IMR-90 (cell line): ENCODE results near the gene ITGA4. TPM values are rescaled to one million over a fixed set of nuclear protein-coding genes. Genes with fewer than 3 reads are reported as not detected.
A peak's percentile ranks its signal among the peaks of the same experiment; 100 is the strongest.

Experiments used
- ATAC-seq: fragments of 200-7000 bp; cut with Tn5 transposase; 2 replicates; pipeline ENCODE4 v1.9.1; 2020; ENCODE audit warnings: low read depth, mild to moderate bottlenecking, moderate library complexity
- BruUV-seq: library from RNA; stranded (reverse); fragments of 400-500 nt; replicated peaks from 2 replicates; lab custom pipeline; 2021; lab: Mats Ljungman, UMichigan
- CTCF ChIA-PET: fragments of 300-600 bp; formaldehyde crosslinking; extraction: SDS; loops from one replicate; lab custom pipeline; 2021; ENCODE audit warnings: antibody characterized with exemption; lab: Yijun Ruan, JAX
- POLR2A ChIA-PET: fragments of 300-600 bp; sonication (Branson Sonifier 250); formaldehyde crosslinking; loops from one replicate; lab custom pipeline; 2022; ENCODE audit warnings: antibody characterized with exemption; ENCODE audit not compliant: unreplicated experiment; lab: Charles Lee
- DNase-seq: peaks from one replicate; pipeline ENCODE4 v3.0.0; 2013
- H2AFZ ChIP-seq: replicated peaks from 2 replicates; pipeline ENCODE3; 2013; ENCODE audit warnings: low read length, mild to moderate bottlenecking; ENCODE audit not compliant: poor library complexity
- H2AK5ac ChIP-seq: 2 replicates; pipeline ENCODE4 v1.6.1; 2013; ENCODE audit warnings: low read depth, low read length, inconsistent platforms
- H2AK9ac ChIP-seq: replicated peaks from 2 replicates; pipeline ENCODE3; 2013; ENCODE audit warnings: mild to moderate bottlenecking, low read depth, low read length, moderate library complexity; ENCODE audit not compliant: poor library complexity
- H2BK120ac ChIP-seq: 2 replicates; pipeline ENCODE4 v1.6.1; 2013; ENCODE audit warnings: low read depth, low read length, inconsistent platforms
- H2BK15ac ChIP-seq: 3 replicates; pipeline ENCODE4 v1.6.1; 2013; ENCODE audit warnings: low read depth, low read length, inconsistent platforms
- H2BK20ac ChIP-seq: 2 replicates; pipeline ENCODE4 v1.6.1; 2013; ENCODE audit warnings: low read depth, mild to moderate bottlenecking, inconsistent platforms, low read length, moderate library complexity
- H2BK5ac ChIP-seq: 2 replicates; pipeline ENCODE4 v1.6.1; 2013; ENCODE audit warnings: mild to moderate bottlenecking, low read depth, low read length, inconsistent platforms; ENCODE audit not compliant: poor library complexity, severe bottlenecking
- H3K14ac ChIP-seq: replicated peaks from 2 replicates; pipeline ENCODE4 v1.6.1; 2013; ENCODE audit warnings: low read depth, low read length, inconsistent platforms
- H3K18ac ChIP-seq: 2 replicates; pipeline ENCODE4 v1.6.1; 2013; ENCODE audit warnings: low read depth, low read length, control low read depth
- H3K23ac ChIP-seq: 2 replicates; pipeline ENCODE4 v1.6.1; 2013; ENCODE audit warnings: low read depth, low read length, inconsistent platforms
- H3K27ac ChIP-seq: 2 replicates; pipeline ENCODE4 v1.5.1; 2013; ENCODE audit warnings: mild to moderate bottlenecking, control low read depth, low read length; ENCODE audit not compliant: insufficient read depth
- H3K27me3 ChIP-seq: 2 replicates; pipeline ENCODE4 v1.6.1; 2013; ENCODE audit warnings: low read length; ENCODE audit not compliant: control insufficient read depth, insufficient read depth
- H3K36me3 ChIP-seq: 2 replicates; pipeline ENCODE4 v1.6.1; 2013; ENCODE audit warnings: low read length, mixed read lengths; ENCODE audit not compliant: control insufficient read depth, insufficient read depth
- H3K4ac ChIP-seq: 2 replicates; pipeline ENCODE4 v1.6.1; 2013; ENCODE audit warnings: low read depth, low read length, inconsistent platforms
- H3K4me1 ChIP-seq: 2 replicates; pipeline ENCODE4 v1.6.1; 2013; ENCODE audit warnings: low read length, mixed read lengths; ENCODE audit not compliant: control insufficient read depth, insufficient read depth
- H3K4me2 ChIP-seq: 2 replicates; pipeline ENCODE4 v1.6.1; 2013; ENCODE audit warnings: low read depth, mild to moderate bottlenecking, control low read depth, low read length, moderate library complexity
- H3K4me3 ChIP-seq: 2 replicates; pipeline ENCODE4 v1.5.1; 2013; ENCODE audit warnings: low read depth, mild to moderate bottlenecking, control low read depth, low read length, moderate library complexity; ENCODE audit not compliant: insufficient read depth
- H3K56ac ChIP-seq: 2 replicates; pipeline ENCODE4 v1.6.1; 2013; ENCODE audit warnings: low read length, inconsistent platforms; ENCODE audit not compliant: insufficient read depth; ENCODE audit errors: extremely low read depth
- H3K79me1 ChIP-seq, 2 experiments: 2 replicates each; pipeline ENCODE4 v1.6.1; 2013; ENCODE audit warnings: low read length in 2 of 2, inconsistent platforms in 1 of 2, low read depth in 1 of 2
- H3K9ac ChIP-seq: 2 replicates; pipeline ENCODE4 v1.6.1; 2013; ENCODE audit warnings: low read depth, low read length, control low read depth
- H3K9me1 ChIP-seq: 2 replicates; pipeline ENCODE4 v1.6.1; 2013; ENCODE audit warnings: low read length, inconsistent platforms; ENCODE audit not compliant: insufficient read depth
- H3K9me3 ChIP-seq: 2 replicates; pipeline ENCODE4 v1.6.1; 2013; ENCODE audit warnings: low read length; ENCODE audit not compliant: control insufficient read depth, insufficient read depth
- H4K20me1 ChIP-seq: 2 replicates; pipeline ENCODE4 v1.6.1; 2013; ENCODE audit warnings: low read length, inconsistent platforms; ENCODE audit not compliant: insufficient read depth
- H4K5ac ChIP-seq: 2 replicates; pipeline ENCODE4 v1.6.1; 2013; ENCODE audit warnings: mild to moderate bottlenecking, low read depth, low read length, control low read depth
- H4K8ac ChIP-seq, 2 experiments: 2 replicates each; pipeline ENCODE4 v1.6.1; 2013; ENCODE audit warnings: low read depth in 2 of 2, low read length in 2 of 2, control low read depth in 1 of 2, inconsistent platforms in 1 of 2
- H4K91ac ChIP-seq: 2 replicates; pipeline ENCODE4 v1.6.1; 2013; ENCODE audit warnings: low read depth, low read length, inconsistent platforms; ENCODE audit not compliant: insufficient read depth
- BHLHE40 ChIP-seq: fragments of 150-350 bp; IDR thresholded peaks from 2 replicates; pipeline ENCODE4 v1.6.1; 2016; ENCODE audit warnings: mild to moderate bottlenecking, low read depth, low read length
- CEBPB ChIP-seq: IDR thresholded peaks from 2 replicates; pipeline ENCODE4 v1.6.1; 2012; ENCODE audit warnings: low read depth, low read length, improper control_type of control experiment
- CTCF ChIP-seq: conservative IDR thresholded peaks from 2 replicates; pipeline ENCODE4 v1.5.1; 2012; ENCODE audit warnings: mild to moderate bottlenecking, low read depth, low read length, improper control_type of control experiment
- ELK1 ChIP-seq: fragments of 150-350 bp; IDR thresholded peaks from 2 replicates; pipeline ENCODE4 v1.6.1; 2016; ENCODE audit warnings: low read depth, mild to moderate bottlenecking, low read length, moderate library complexity, borderline replicate concordance
- FOS ChIP-seq: fragments of 150-350 bp; IDR thresholded peaks from 2 replicates; pipeline ENCODE4 v1.6.1; 2016; ENCODE audit warnings: low read depth, low read length
- MAZ ChIP-seq: IDR thresholded peaks from 2 replicates; pipeline ENCODE4 v1.6.1; 2012; ENCODE audit warnings: low read depth, mild to moderate bottlenecking, low read length, improper control_type of control experiment, moderate library complexity, borderline replicate concordance
- MXI1 ChIP-seq: IDR thresholded peaks from 2 replicates; pipeline ENCODE4 v1.6.1; 2012; ENCODE audit warnings: low read depth, mild to moderate bottlenecking, low read length, moderate library complexity, borderline replicate concordance
- POLR2A ChIP-seq: IDR thresholded peaks from 2 replicates; pipeline ENCODE4 v1.6.1; 2012; ENCODE audit warnings: mild to moderate bottlenecking, low read depth, low read length
- RAD21 ChIP-seq: IDR thresholded peaks from 2 replicates; pipeline ENCODE4 v1.6.1; 2012; ENCODE audit warnings: low read length, improper control_type of control experiment
- RCOR1 ChIP-seq: IDR thresholded peaks from 2 replicates; pipeline ENCODE4 v1.6.1; 2012; ENCODE audit warnings: mild to moderate bottlenecking, low read length, improper control_type of control experiment; ENCODE audit not compliant: insufficient replicate concordance
- SMC3 ChIP-seq: fragments of 150-350 bp; IDR thresholded peaks from 2 replicates; pipeline ENCODE4 v1.6.1; 2016; ENCODE audit warnings: low read depth, mild to moderate bottlenecking, antibody characterized with exemption, low read length, moderate library complexity
- USF2 ChIP-seq: fragments of 150-350 bp; IDR thresholded peaks from 2 replicates; pipeline ENCODE4 v1.6.1; 2017; ENCODE audit warnings: mild to moderate bottlenecking, antibody characterized with exemption, low read length, low read depth
- WGBS, 2 experiments: methylation state at CpG; one replicate each; pipeline versions ENCODE4 v1.1.5 to v1.1.7; 2013; ENCODE audit warnings: missing lambda C conversion rate in 2 of 2; ENCODE audit not compliant: insufficient read length in 1 of 2; ENCODE audit errors: extremely low coverage in 2 of 2; 5-methylcytosine and 5-hydroxymethylcytosine counted together
- dilution Hi-C: fragments of 300-500 bp; cut with HindIII; formaldehyde crosslinking; loops from one replicate; pipeline ENCODE4 v1.14.3; 2018; ENCODE audit warnings: low sequenced_read_pairs; ENCODE audit not compliant: unreplicated experiment
- in situ Hi-C: fragments of 300-500 bp; cut with MboI; formaldehyde crosslinking; loops from 3 replicates; pipeline ENCODE4 v1.14.3; 2019; ENCODE audit warnings: low sequenced_read_pairs, inconsistent platforms, mixed read lengths
- intact Hi-C: fragments of 100-400 bp; cut with micrococcal nuclease; formaldehyde crosslinking; loops from 2 replicates; pipeline ENCODE4 v1.10.0; 2022
- polyA plus RNA-seq, 3 experiments: library from polyadenylated mRNA; depleted of rRNA; stranded (reverse); fragments of >200 nt; gene quantifications; 2 replicates each; pipeline ENCODE4 v1.2.3, GENCODE V29; 2012; ENCODE audit warnings: low replicate concordance in 1 of 3
- total RNA-seq: library from RNA; depleted of rRNA; stranded (reverse); fragments of >200 nt; gene quantifications from 2 replicates; pipeline ENCODE4 v1.2.3, GENCODE V29; 2012

The ITGA4 gene
- total and polyA plus RNA-seq, 2 of the 4 experiments (the other 2 are of a cell fraction), result 6.9 to 13.6 TPM

GRCh38 chr2:181456660-181457120, 496 bp upstream of the ITGA4 start:
- H3K27ac ChIP-seq, result peak overlapping the region; percentile 60; the same call in 1 of the 2 replicates
- intact Hi-C loops, result loop anchor here (1.0 to 2.0 kb wide), 2 partner anchors 352 to 1332 kb away; no protein-coding TSS in a partner anchor
- POLR2A ChIA-PET, result no interaction called here

More at GRCh38 chr2:181456660-181457120, 496 bp upstream of the ITGA4 start:
- Histone ChIP-seq H3K9me3 (no peaks in the 10 kb centered on the region), H3K4me1 (0 out of 2 replicates have a peak, but pooled peaks cover 2% of the 10 kb centered on the region), H3K56ac (peak overlapping the region; percentile 24; the same call in 1 of the 2 replicates), H4K8ac (peak overlapping the region in 1 of 2 experiments; percentile 65; a peak in 1 of 4 replicates), H3K14ac (no peak overlapping the region), H2AK5ac (no peak overlapping the region), H2BK15ac (no peak overlapping the region), H3K18ac (no peak overlapping the region), H2BK20ac (no peak overlapping the region), H2AFZ (peak overlapping the region; percentile 94), H3K36me3 (no peaks in the 10 kb centered on the region), H3K4ac (peak overlapping the region; percentile 34; the same call in 1 of the 2 replicates), H2AK9ac (no peak overlapping the region), H4K20me1 (no peaks in the 10 kb centered on the region), H3K23ac (no peak overlapping the region; the same call in 1 of the 2 replicates), H4K91ac (no peak overlapping the region), H3K4me2 (peak overlapping the region; percentile 86), H2BK120ac (peak overlapping the region; percentile 52; the same call in 1 of the 2 replicates), H3K9me1 (no peaks in the 10 kb centered on the region), H2BK5ac (no peak overlapping the region), H3K79me1 (0 out of 4 replicates have a peak, but pooled peaks cover 0 to 3% of the 10 kb centered on the region in 2 experiments), H3K27me3 (no peaks in the 10 kb centered on the region; the same call in 1 of the 2 replicates), H3K4me3 (peak overlapping the region; percentile 75), H4K5ac (no peak overlapping the region), H3K9ac (peak overlapping the region; percentile 64)
- ATAC-seq, result peak; percentile 34; the same call in 1 of the 2 replicates
- dilution Hi-C loops, result no loop called here
- in situ Hi-C loops, result loop anchor here (10.0 kb wide), 1 partner anchor 342 kb away; no protein-coding TSS in a partner anchor
- BruUV-seq, result no TSS peak
- CTCF ChIA-PET, result interaction anchor here (0.6 to 3.0 kb wide), 4 partner anchors 9 to 352 kb away, joined by 3 to 12 read pairs (median 7); no protein-coding TSS in a partner anchor
- 5% methylated on average over 8 of the region's 17 CpGs; no CpG with 5 or more reads in 1 of the 2 experiments for WGBS, 2 experiments
- TF ChIP-seq RCOR1, result no peak
- no peak for TF ChIP-seq FOS
- no peak for TF ChIP-seq MAZ
- no peak for TF ChIP-seq BHLHE40
- no peak for TF ChIP-seq SMC3
- no peak for TF ChIP-seq POLR2A
- no peak for TF ChIP-seq CEBPB
- no peak for TF ChIP-seq MXI1
- no peak for TF ChIP-seq USF2
- no peak for TF ChIP-seq CTCF
- TF ChIP-seq RAD21, result no peak
- TF ChIP-seq ELK1, result no peak
- DNase-seq, result peak; percentile 5
